GM19455 (cell line): ENCODE measurements around the gene ITGA2.
A peak's percentile ranks its signal among the peaks of the same experiment; 100 is the strongest.
"Not testable (repeated sequence)": the region's sequence is repeated elsewhere in the genome, so short reads cannot be mapped to it uniquely, and the experiment has no call there.

Source experiments
- ATAC-seq: cut with Tn5 transposase; IDR thresholded peaks from one replicate; pipeline ENCODE4 v1.9.1; 2021; ENCODE audit not compliant: unreplicated experiment

The ITGA2 gene

DNA sequence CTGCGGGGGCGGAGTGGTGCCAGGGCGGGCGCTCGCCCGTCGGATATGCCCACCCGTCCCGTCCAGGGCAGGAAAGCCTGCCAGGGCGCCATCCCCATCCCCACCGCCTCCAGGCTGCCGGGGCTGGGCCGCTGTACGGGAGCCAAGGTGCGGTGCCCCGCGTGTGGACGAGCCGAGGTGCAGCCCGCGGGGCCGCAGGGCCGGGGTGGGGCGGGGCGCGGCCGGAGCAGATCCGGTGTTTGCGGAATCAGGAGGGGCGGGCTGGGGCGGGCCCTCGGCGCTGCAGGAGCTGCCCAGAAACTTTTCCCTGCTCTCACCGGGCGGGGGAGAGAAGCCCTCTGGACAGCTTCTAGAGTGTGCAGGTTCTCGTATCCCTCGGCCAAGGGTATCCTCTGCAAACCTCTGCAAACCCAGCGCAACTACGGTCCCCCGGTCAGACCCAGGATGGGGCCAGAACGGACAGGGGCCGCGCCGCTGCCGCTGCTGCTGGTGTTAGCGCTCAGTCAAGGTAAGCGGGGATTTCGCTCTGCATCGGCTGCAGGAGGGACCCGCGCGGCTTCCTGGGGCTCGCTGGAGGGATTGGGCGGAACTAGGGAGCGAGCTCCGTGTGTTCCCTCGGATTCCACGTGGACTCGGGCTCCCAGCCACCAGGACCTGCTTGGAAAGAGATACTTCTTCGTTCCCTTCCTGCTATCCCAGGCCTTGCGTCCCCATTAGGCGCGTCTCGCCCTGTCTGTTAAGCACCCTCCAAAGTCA is at the start of gene ITGA2:
TSS of gene ITGA2 (plus strand) at position 328 of the 756 bp plus-strand sequence. CDS start at position 445, 117 bp downstream.
- ATAC-seq: peak; percentile 60

DNA sequence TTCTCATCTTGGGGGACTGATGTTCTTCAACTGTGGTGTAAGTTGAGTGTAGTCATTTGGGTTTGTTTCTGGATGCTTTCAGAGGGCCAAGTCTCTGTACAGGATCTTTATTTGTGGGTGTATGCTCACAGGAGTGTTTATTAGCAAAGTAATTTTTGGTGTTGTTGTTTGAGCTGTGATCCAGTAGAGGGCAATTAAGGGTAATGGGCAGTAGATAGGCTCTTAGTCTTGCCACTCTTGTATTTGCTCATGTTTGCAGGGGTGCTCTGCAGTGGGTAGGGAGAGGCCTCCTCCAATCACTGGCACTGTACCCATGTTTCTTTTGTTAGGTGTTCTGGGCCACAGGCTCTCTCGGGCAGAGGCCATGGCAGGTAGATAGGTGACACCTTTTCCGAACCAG is 45.9 kb upstream of the ITGA2 start:
- no peak for ATAC-seq

DNA sequence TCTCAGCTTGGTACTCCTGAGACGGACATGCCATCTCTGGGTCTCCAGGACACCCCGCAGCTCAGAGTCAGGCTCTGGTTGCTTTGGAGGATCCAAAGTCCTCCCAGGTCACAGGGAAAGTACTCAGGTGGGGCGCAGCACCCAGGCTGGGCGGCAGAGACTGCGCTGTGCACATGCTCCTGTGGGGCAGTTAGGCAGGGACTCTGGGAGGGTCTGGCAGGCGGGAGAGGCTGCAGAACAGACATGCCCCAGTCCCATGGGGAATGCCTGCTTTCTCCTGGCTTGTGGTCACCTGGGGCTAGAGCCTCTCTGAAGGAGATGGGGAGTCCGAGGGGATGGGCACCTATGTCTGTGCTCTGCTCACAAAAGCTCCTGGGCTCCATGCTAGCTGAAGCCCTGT is 45.3 kb upstream of the ITGA2 start:
- ATAC-seq: no peak

DNA sequence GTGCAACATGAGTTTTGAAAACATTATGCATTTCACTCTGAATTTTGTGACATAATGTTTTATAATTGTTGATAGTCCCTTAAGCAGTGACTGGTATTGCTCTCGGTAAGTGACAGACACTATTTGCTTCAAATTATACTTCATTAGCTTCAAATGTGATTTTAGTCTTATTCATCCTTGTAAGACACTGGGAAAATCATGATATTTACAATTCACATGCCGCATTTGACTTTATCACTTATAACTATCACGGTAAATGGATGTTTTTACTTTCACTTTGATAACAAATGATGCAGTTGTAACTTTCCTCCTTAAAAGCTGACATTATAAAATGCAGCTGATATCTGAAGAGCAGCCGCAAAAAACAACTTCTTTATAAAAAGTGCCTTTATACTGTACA is 44.1 kb upstream of the ITGA2 start:
- no peak for ATAC-seq

DNA sequence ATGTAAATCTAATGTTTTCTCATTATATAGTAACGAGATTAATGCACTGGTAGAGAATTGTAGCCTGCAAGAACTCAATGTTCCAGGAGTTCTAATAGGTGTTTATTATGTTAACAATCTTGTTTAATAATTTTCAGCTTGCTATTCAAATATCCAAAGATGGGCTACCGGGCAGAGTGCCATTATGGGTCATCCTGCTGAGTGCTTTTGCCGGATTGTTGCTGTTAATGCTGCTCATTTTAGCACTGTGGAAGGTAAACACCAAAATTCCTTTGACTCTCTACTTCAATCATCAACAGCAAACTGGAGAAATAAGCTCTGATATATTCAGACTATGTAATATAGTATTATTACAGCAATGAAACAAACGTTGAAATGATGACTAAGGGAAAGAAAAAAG is 41.9 kb upstream of the ITGA2 start:
- no peak for ATAC-seq

DNA sequence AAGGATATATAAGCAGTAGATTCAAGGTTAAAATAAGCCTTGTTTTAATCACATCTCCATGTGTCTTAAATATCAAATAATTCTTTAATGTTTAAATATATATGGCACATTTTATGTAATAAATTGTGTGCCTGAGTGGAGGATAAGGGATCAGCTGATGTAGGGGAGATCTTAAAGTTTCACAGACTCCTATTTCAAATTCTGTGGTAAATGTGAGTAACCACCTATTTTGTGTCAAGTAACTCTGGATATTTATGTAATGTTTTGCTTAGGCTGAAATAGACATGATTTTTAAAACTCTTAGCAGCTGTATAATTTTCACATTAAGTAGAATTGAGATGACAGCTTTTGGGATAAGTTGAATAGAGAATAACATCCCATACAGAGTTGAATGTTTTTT is 41.3 kb upstream of the ITGA2 start:
- no peak for ATAC-seq

DNA sequence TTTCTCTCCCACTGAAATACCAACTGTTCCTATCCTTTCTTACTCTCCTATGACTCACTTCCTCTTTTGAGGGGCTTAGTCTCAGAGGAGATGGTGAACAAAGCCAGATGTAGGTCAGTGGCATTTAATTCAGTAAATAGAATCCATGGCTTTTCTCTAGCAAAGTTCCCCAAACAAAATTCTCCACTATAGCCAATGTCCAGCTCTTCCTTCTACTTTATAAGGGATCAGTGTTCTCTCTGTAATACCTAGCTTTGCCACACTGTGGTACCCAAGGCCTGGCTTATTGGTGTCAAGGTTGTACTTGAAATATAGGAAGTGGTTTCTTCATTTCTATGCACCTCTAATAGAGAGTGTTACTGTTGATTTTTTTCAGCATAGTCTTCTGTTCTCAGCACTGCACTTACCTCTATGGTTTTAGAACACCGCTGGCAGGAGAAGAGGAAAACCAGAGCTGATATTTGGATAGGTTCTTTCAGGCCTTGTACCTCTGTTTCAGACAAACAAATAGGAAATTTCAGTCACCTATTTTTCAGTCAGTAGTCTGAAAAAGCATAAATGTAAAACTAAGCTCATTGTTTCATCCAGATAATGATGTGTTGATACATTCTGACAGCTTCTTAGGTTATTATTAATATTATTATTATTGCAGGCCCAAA is 40.6 kb upstream of the ITGA2 start:
- ATAC-seq: peak; percentile 99

DNA sequence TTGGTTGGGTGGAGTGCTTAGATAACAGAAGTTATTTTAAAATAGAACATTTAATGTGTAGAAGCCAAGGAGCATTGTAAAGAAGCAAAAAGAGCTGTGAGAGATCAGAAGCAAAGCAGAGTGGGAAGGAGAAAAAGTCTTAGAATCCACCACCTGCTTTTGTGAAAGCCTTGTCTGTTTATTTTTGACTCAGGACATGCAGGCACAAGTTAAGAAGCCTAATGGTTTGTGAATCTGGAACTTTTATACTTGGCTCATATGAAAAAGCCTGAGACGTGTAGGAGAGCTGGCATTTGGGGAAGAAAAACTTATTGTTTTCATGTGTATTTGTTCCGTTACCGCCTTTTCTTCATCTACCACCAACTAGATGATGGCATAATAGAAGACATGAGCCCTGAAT is 38.5 kb upstream of the ITGA2 start:
- no peak for ATAC-seq

DNA sequence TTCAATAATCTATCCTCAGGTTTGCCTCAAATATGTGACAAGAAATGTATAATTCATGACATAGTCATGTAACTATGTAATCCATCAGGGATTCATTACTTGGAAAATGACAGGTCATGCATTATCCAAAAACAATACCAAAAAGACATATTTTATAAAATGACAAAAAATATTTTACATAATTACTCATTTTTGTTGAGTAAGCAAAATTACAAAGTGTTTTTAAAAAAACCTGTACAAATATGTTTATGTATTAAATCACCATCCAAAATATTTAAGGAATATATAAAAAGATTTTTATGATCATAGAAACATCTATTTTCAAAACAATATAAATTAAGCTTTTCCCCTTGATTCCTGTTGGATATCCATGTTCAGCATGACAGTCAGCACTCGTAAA is 36.7 kb upstream of the ITGA2 start:
- ATAC-seq: no peak

DNA sequence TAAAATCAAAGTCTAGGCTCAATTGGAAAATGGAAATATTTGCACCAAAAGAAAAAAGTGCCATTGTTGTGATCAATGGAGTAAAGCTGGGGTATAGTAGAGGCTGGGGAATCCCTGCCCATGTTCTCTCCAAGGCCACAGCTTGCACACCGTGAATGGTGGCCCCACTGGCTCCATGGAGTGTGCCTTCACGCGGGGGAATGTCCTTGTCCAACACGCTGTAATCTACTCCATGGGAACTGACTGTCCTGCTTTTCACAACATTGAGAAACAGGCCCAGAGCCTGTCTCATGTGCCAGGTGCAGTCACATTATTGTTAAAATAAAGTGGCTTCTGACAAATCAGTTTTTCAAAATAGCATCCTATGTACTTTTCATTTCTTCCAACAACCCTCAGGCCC is 33.1 kb upstream of the ITGA2 start:
- ATAC-seq: no peak

DNA sequence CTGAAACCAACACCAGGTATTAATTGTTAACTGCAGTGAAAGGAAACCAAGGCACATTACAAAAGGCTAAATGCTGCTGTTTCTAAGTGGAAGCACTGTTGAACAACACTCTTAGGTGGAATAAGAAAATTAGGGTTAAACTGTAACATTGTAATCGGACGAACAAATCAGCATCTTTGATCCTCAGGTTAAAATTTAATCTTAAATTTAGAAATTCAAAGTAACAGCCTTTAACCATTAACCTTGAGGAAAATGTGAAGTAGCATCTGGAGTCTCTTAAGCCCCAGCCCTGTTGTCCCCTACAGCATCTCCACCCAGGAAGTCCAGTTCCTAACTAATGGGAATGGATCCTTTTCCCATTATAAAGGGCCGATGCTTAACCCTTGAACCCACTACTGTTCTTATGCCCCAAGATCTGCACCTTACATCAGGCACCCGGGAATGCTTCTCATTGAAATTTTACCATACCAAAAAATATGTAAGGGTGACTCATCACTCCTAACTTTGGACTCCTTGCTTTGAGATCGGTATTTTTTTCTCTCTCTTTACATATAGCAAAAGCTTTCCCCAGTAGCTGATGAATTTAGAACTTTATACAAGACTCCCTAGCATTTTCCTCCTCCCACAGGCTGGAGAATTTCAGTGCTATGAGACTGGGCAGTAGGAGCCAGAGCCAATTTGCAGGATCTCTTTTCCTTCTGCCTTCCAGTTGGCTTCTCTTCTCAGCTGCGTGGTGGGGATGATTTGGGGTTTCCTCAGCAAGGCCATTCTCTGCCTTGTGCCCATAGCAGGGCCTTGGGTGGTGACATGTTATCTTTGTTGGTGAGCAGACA is 32.0 kb upstream of the ITGA2 start:
- ATAC-seq: no peak

DNA sequence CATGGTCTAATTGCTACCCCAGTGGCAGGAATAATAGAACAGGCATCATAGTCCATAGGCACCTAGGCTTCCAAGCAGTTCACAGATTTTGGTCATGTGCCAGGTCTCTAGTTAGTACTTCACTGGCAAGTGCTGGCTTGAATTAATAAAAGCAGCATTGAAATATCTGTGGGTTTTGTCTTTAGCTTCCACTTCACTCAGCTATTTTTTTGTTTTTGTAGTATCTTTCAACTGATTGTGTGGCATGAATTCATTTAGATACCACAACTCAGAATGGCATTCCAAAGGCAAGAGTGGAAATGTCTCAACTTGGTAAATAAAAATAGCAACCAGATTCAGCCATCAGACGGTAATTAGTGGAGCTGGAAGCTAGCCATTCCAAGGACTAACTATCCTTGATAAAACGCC is 27.9 kb upstream of the ITGA2 start:
- no peak for ATAC-seq

DNA sequence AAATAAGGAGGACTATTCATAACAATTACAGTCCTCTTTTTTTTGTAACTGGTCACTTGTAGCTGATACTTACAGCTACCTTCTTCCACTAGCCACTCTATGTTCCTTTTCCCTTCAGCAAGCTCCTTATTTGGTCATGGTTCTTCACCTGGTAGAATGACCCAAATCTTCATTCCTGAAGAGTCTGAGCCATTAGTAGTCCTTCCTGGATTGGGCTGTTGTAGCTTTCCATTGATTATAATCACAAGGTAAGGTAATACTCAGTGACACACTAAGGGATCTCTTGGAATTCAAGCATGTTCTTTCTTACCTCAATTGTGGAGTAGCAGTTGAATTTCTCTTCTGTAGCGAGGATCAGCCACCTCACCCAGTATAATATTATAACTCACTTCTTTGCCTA is 25.5 kb upstream of the ITGA2 start:
- no peak for ATAC-seq

DNA sequence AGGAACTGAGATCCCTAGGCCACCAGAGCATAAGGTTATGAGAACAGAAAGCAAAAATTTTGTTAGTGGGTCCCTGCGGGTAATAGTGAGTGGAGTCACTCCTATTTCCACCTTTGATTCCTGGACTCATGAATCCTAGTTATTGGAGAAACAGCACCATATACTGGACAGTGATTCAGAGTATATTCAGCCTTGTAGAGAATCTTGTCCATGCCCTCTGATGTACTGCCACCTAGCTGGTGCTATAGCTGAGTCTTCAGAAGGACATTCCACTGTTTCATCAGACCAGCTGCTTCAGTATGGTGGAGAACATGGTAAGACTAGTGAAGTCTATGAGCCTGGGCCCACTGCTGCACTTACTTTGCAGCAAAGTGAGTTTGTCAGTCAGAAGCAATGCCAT is 25.0 kb upstream of the ITGA2 start:
- ATAC-seq: no peak

DNA sequence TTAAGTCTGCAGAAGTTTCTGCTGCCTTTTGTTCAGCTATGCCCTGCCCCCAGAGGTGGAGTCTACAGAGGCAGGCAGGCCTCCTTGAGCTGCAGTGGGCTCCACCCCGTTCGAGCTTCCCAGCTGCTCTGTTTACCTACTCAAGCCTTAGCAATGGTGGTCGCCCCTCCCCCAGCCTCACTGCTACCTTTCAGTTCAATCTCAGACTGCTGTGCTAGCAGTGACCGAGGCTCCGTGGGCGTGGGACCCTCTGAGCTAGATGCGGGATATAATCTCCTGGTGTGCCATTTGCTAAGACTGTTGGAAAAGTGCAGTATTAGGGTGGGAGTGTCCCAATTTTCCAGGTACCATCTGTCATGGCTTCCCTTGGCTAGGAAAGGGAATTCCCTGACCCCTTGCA is 13.0 kb upstream of the ITGA2 start:
- not testable (repeated sequence) for ATAC-seq

DNA sequence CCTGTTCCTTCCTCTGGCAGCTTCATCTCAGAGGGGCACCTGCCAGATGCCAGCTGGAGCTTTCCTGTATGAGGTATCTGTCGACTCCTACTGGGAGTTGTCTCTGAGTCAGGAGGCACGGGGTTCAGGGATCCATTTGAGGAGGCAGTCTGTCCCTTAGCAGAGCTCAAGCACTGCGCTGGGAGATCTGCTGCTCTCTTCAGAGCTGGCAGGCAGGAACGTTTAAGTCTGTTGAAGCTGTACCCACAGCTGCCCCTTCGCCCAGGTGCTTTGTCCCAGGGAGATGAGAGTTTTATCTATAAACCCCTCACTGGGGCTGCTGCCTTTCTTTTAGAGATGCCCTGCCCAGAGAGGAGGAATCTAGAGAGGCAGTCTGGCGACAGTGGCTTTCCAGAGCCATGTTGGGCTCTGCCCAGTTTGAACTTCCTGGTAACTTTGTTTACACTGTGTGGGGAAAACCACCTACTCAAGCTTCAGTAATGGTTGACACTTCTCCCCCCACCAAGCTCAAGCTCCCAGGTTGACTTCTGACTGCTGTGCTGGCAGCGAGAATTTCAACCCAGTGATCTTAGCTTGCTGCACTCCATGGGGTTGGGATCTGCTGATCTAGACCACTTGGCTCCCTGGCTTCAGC is 11.8 kb upstream of the ITGA2 start:
- ATAC-seq: no peak

DNA sequence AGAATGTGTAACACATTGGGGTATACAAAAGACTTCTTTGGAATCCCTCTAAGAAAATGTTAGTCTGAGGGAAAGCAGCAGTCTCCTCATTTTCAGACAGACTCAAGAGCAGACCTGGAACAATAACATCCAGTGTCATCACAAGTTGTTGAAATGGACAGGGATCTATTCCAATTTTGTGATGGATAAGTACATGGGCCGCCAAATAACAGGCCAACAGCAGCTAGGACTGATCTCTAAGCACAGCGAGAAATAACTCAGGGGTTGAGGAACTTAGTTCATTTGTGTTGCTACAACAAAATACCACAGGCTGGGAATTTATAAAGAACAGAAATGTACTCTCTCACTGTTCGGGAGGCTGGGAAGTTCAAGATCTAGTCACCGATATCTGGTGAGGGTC is 7.6 kb upstream of the ITGA2 start:
- ATAC-seq: no peak

DNA sequence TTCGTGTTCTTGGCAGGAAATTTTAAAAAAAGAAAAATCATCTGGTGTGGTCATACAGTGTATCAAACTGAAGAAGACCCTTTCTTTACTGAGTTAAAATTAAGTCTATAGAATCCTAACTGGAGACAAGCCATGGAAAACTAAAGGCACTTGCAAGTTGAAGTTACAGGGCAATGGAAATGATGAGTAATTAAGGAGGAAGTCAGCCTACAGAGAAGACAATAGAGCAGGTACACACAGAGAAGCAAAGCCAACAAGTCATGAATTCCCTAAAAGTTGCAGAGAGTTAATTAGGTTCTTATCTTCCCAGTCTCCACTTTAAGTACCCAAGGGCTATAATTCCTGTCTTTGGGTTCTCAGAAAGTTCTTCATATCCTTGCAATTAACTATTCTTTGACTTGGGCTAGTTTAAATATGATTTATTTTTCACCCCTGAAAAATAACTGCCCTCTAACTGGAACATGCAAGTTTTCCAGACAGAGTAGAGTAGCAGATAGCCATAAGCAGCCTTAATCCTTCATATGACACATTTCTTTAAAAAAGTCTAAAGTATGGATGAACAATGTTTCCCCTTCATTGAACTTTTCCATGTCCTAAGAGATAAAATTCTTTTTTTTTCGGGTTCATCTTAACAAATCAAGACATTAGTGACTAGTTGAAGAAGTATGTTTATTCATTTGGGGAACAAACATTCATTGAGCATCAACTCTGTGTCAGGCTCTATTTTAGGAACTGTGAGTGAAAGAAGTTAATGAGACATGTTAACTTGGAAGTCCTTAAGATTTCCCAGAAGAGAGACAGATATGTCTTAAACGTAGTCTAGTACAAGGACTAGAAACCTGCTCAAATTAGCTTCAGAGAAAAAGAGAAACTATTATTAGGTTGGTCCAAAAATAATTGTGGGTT is 5.2 kb upstream of the ITGA2 start:
- ATAC-seq: no peak

DNA sequence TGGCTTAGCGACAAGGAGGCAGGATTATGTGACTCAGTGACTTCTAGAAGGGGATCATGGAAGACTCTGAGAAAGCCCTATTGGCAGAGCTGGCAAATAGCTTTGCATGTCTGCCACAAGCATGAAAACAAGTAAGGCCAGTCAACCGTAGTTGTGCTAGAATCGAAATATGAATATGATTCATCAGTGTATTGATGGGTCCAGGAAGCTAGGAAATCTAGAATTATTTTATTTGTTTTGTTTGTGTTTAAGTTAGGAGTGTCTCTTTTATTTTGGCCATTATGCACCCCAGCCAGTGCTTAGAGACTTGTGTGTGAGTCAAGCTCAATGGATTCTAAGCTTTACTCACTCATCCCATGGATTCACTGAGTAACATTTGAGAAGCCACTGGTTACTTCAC is 3.8 kb upstream of the ITGA2 start:
- ATAC-seq: no peak

DNA sequence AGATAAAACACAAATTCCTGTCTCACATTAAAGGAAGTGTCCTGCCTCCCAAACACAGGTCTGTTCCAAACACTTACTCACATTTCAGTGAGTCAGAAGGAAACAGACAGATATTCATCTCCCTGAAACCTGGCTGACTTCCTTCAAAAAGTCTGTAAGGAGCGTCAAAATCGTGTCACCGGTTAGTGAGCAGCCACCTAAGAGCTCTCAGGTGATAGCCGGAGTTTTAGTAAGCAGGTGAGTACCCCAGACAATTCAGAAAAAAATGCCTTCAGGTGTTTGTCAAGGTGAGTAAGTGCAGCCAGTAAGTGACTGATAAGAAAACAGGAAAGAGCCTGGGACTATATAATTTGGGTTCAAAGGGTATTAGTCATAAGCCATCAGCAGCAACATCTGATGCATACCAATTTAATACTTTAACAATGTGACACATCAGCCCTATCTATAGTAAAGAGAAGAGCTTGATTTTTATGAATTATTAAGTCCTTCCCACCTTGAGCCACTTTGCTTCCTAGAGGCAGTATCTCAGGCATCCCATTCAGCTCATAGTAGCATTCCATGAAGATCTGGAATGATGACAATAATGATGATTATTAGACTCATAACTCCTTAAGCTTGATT is 1.3 kb upstream of the ITGA2 start:
- no peak for ATAC-seq
